RWPE2 (cell line): Measurements from ENCODE around the gene CCDC6.
"Not testable (repeated sequence)": the region's sequence is repeated elsewhere in the genome, so short reads cannot be mapped to it uniquely, and the experiment has no call there.

Experiments used
- ATAC-seq: fragments of 200-7000 bp; cut with Tn5 transposase; 3 replicates; pipeline ENCODE4 v1.9.1; 2021; ENCODE audit warnings: low read depth
- DNase-seq: peaks from one replicate; pipeline ENCODE4 v3.0.0-alpha.2; 2020; ENCODE audit warnings: low spot score
- H3K27ac ChIP-seq: fragments of 450-650 bp; 2 replicates; pipeline ENCODE4 v1.5.1; 2017; ENCODE audit warnings: mild to moderate bottlenecking; ENCODE audit not compliant: poor library complexity, severe bottlenecking
- H3K27me3 ChIP-seq: fragments of 250-450 bp; sonication (Bioruptor Pico); 2 replicates; pipeline ENCODE4 v1.5.1; 2021; ENCODE audit warnings: mild to moderate bottlenecking, moderate library complexity; ENCODE audit not compliant: insufficient read depth, poor library complexity, severe bottlenecking
- H3K36me3 ChIP-seq: fragments of 250-450 bp; sonication (Bioruptor Pico); 2 replicates; pipeline ENCODE4 v1.5.1; 2020; ENCODE audit warnings: low read depth, mild to moderate bottlenecking, moderate library complexity
- H3K4me1 ChIP-seq: fragments of 250-450 bp; sonication (Bioruptor Pico); 2 replicates; pipeline ENCODE4 v1.5.1; 2021; ENCODE audit warnings: mild to moderate bottlenecking, moderate library complexity; ENCODE audit not compliant: insufficient read depth, poor library complexity, severe bottlenecking
- H3K4me3 ChIP-seq: fragments of 250-450 bp; sonication (Bioruptor Pico); 2 replicates; pipeline ENCODE4 v1.5.1; 2021; ENCODE audit warnings: mild to moderate bottlenecking, moderate library complexity; ENCODE audit not compliant: severe bottlenecking
- H3K9me3 ChIP-seq: fragments of 250-450 bp; sonication (Bioruptor Pico); 2 replicates; pipeline ENCODE4 v1.5.1; 2021; ENCODE audit warnings: mild to moderate bottlenecking, moderate library complexity; ENCODE audit not compliant: severe bottlenecking
- CTCF ChIP-seq: fragments of 450-650 bp; IDR thresholded peaks from one replicate; pipeline ENCODE4 v1.5.1; 2017; ENCODE audit warnings: mild to moderate bottlenecking, moderate library complexity; ENCODE audit not compliant: poor library complexity, severe bottlenecking

CCDC6 gene

GRCh38 chr10:59906417-59907202, at the start of gene CCDC6:
Gene CCDC6, minus strand, starts transcription at chr10:59906556. Its CDS starts 132 bp downstream, at chr10:59906424.
- H3K4me1 ChIP-seq = peaks cover 41% of the 10 kb centered on the region
- no peaks in the 10 kb centered on the region for H3K27me3 ChIP-seq
- H3K4me3 ChIP-seq = peak within 1 kb of the TSS; percentile 57
- TF ChIP-seq CTCF = peak; percentile 88
- H3K9me3 ChIP-seq = no peaks in the 10 kb centered on the region
- H3K36me3 ChIP-seq = no peaks in the 10 kb centered on the region
- peak; percentile 82 for ATAC-seq
- DNase-seq = peak; percentile 93
- H3K27ac ChIP-seq = peak within 1 kb of the TSS; percentile 90

- no peaks in the 10 kb centered on the region for H3K9me3 ChIP-seq
- H3K4me3 ChIP-seq = no peak overlapping the region
- H3K4me1 ChIP-seq = no peaks in the 10 kb centered on the region
- H3K27ac ChIP-seq = no peak overlapping the region
- H3K27me3 ChIP-seq = no peaks in the 10 kb centered on the region
- DNase-seq = no peak
- no peaks in the 10 kb centered on the region for H3K36me3 ChIP-seq
- TF ChIP-seq CTCF = no peak
- peak; percentile 48; the same call in 2 of the 3 replicates for ATAC-seq
Measured at GRCh38 chr10:59954296-59954695, 47.9 kb upstream of the CCDC6 start.

GRCh38 chr10:59953711-59954110, 47.4 kb upstream of the CCDC6 start:
- H3K27me3 ChIP-seq, ATAC-seq, DNase-seq, H3K4me1 ChIP-seq, H3K36me3 ChIP-seq, H3K9me3 ChIP-seq, H3K27ac ChIP-seq, H3K4me3 ChIP-seq: not testable (repeated sequence)

GRCh38 chr10:59950105-59950504, 43.7 kb upstream of the CCDC6 start:
- H3K9me3 ChIP-seq = no peaks in the 10 kb centered on the region
- H3K4me1 ChIP-seq = no peaks in the 10 kb centered on the region
- no peak overlapping the region for H3K27ac ChIP-seq
- H3K36me3 ChIP-seq = no peaks in the 10 kb centered on the region
- H3K4me3 ChIP-seq = no peak overlapping the region
- no peak for TF ChIP-seq CTCF
- ATAC-seq (no peak), DNase-seq (no peak)
- no peaks in the 10 kb centered on the region for H3K27me3 ChIP-seq

- Histone ChIP-seq H3K4me3 (no peak overlapping the region), H3K4me1 (no peaks in the 10 kb centered on the region), H3K9me3 (no peaks in the 10 kb centered on the region), H3K27ac (no peak overlapping the region), H3K36me3 (no peaks in the 10 kb centered on the region), H3K27me3 (no peaks in the 10 kb centered on the region)
- ATAC-seq = no peak
- TF ChIP-seq CTCF = no peak
- DNase-seq = no peak
Measured at GRCh38 chr10:59949608-59950007, 43.3 kb upstream of the CCDC6 start.
